LNCaP clone FGC (cell line): ENCODE data around the gene DNAH9.

ENCODE experiments used
- DNase-seq: peaks from one replicate; pipeline ENCODE4 v3.0.0-alpha.2; 2011; ENCODE audit warnings: low read depth
- H3K4me3 ChIP-seq: 2 replicates; pipeline ENCODE4 v1.5.1; 2011; ENCODE audit warnings: mild to moderate bottlenecking, low read depth, low read length, control low read depth
- CTCF ChIP-seq: IDR thresholded peaks from 2 replicates; pipeline ENCODE4 v1.5.1; 2012; ENCODE audit warnings: mild to moderate bottlenecking; ENCODE audit not compliant: control insufficient read depth, insufficient read depth; ENCODE audit errors: extremely low read depth

The DNAH9 gene

GRCh38 chr17:11853321-11854151 lies 255.3 kb downstream of the DNAH9 start:
- H3K4me3 ChIP-seq: no peak overlapping the region
- DNase-seq: no peak
- no peak for TF ChIP-seq CTCF

GRCh38 chr17:11855306-11855705 lies 257.0 kb downstream of the DNAH9 start:
- TF ChIP-seq CTCF: no peak
- H3K4me3 ChIP-seq: no peak overlapping the region
- no peak for DNase-seq

- TF ChIP-seq CTCF: no peak
- DNase-seq: no peak
- H3K4me3 ChIP-seq: no peak overlapping the region
These were observed 258.7 kb downstream of the DNAH9 start for GRCh38 chr17:11857006-11857405.

- TF ChIP-seq CTCF: no peak
- DNase-seq: no peak
- no peak overlapping the region for H3K4me3 ChIP-seq
These were observed 271.6 kb downstream of the DNAH9 start for GRCh38 chr17:11869680-11870394.

GRCh38 chr17:11871773-11872172 lies 273.5 kb downstream of the DNAH9 start:
- TF ChIP-seq CTCF: no peak
- no peak for DNase-seq
- no peak overlapping the region for H3K4me3 ChIP-seq

GRCh38 chr17:11874756-11875155 lies 276.5 kb downstream of the DNAH9 start:
- no peak for DNase-seq
- no peak for TF ChIP-seq CTCF
- no peak overlapping the region for H3K4me3 ChIP-seq
